GM12875 (cell line): Measurements from ENCODE around the gene MMP24.

ENCODE experiments used
- H3K4me3 ChIP-seq: one replicate; pipeline ENCODE4 v1.5.1; 2011; ENCODE audit warnings: low read depth, low read length, control low read depth
- TF ChIP-seq, protein P1 (sequence below): IDR thresholded peaks from 2 replicates; pipeline ENCODE4 v1.5.1; 2011; ENCODE audit warnings: low read depth, mild to moderate bottlenecking, control low read depth, inconsistent platforms, low read length, moderate library complexity, borderline replicate concordance; ENCODE audit not compliant: insufficient read depth

Gene MMP24

DNA sequence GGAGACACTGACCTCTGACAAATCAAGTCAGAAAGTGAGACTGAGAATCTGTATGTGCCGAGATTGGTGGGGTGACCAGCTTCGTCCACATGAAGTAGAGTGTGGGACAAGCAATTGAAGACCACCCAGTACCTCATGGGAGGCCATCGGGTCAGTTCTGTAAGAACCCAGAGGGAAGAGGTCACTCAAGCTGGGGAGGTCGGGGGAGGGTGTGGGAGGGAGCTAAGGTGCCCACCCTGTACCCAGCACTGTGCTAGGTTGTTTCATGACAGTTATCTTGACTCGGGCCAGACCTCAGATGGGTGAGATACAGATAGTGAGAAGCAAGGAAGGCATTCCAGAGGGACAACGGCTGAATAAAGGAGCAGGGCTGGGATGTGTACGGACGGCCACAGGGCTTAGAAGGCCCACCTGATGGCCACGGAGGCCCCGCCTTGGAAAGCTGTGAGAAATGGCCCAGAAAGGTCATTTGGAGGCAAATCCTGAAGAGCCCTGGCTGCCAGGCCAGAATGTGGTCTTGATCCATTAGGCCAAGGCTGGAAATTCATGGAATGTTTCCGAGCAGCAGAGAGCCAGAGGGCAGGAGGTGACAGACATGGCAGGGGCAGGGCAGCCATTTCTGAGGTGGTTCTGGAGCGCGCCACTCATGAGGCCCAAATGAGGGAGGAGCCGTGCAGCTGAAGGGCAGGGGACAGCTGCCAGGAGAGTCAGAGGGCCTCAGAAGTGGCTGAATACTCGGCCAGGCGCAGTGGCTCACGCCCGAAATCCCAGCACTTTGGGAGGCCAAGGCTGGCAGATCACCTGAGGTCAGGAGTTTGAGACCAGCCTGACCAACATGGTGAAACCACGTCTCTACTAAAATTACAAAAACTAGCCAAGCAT lies 43.8 kb downstream of the MMP24 start:
- no peak overlapping the region for H3K4me3 ChIP-seq
- TF ChIP-seq, protein P1, sequence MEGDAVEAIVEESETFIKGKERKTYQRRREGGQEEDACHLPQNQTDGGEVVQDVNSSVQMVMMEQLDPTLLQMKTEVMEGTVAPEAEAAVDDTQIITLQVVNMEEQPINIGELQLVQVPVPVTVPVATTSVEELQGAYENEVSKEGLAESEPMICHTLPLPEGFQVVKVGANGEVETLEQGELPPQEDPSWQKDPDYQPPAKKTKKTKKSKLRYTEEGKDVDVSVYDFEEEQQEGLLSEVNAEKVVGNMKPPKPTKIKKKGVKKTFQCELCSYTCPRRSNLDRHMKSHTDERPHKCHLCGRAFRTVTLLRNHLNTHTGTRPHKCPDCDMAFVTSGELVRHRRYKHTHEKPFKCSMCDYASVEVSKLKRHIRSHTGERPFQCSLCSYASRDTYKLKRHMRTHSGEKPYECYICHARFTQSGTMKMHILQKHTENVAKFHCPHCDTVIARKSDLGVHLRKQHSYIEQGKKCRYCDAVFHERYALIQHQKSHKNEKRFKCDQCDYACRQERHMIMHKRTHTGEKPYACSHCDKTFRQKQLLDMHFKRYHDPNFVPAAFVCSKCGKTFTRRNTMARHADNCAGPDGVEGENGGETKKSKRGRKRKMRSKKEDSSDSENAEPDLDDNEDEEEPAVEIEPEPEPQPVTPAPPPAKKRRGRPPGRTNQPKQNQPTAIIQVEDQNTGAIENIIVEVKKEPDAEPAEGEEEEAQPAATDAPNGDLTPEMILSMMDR, result no peak

DNA sequence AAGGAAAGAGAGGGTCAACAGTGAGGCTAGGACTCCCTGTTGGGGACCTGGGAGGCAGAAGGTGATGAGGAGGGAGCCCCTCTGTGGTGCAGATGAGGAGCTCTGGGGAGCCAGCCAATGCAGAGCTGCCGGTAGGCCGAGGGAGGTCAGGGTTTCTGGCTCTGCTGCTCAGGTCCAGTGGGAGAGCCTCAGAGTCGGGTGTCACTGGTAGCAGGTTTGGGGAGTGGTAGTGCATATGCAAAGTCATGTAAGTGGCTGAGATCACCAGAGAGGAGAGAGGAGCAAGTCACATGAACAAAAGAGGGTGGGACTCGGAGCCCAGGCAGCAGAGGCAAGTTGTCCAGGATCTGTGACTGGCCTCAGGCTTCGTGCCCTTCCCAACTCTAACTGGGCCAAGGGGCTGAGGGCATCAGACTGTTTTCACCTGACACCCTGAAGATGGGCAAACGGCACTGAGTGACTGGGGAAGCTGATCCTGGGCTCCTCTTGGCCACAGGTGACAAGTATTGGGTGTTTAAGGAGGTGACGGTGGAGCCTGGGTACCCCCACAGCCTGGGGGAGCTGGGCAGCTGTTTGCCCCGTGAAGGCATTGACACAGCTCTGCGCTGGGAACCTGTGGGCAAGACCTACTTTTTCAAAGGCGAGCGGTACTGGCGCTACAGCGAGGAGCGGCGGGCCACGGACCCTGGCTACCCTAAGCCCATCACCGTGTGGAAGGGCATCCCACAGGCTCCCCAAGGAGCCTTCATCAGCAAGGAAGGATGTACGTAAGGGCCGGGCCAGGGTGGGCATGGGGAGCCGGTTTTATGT lies 44.8 kb downstream of the MMP24 start:
- H3K4me3 ChIP-seq, result no peak overlapping the region
- TF ChIP-seq, protein P1, result no peak

DNA sequence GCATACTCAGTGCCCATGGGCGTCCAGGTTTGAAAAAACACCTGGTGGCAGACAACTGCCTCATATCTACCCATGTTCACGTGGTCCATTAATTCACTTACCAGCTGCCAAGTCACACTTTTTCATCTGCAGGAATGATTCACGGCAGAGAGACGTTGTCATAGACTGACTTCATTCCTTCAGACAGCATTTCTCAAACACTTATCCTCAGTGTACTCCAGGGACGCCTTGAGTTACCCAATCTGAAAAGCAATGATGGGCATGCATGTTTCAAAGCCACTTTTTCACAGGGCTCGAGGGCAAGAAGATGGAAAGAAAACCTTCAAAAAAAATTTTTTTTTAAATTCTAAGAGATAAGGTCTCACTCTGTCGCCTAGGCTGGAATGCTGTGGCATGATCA lies 45.4 kb downstream of the MMP24 start:
- TF ChIP-seq, protein P1, result no peak
- no peak overlapping the region for H3K4me3 ChIP-seq

DNA sequence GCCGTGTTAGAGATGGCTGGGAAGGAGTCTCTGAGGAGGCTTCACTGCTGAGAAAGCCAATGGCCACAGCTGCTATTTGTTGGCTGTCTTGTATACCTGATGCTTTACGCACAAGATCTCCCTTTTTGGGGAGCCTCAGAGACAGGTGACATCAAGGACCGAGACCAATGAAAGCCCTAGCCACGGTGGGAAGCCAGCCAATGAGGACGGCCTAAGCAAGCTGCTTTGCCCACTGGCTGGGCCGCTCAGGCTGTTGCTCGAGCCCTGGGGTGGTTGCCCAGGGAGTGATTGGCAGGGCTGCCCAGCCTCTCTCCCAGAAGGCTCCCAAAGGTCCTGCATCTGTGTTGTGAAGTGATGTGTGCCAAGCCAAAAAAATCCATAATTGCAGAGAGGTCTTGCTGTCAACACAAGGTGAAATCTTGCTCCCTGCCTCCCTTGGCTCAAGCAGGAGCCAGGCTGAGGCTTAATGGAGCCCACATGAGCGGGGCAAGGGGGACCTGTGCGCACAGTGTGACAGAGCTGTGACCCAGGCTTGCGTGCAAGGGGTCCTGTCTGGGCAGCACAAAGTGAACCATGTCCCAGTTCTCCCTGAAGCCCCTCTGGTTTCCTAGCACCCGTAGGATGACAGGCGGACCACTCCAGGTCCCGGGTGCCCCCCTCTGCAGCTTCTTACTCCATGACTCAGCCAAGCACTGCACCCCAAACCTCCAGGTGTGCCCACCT lies 47.1 kb downstream of the MMP24 start:
- H3K4me3 ChIP-seq, result no peak overlapping the region
- TF ChIP-seq, protein P1, result no peak

DNA sequence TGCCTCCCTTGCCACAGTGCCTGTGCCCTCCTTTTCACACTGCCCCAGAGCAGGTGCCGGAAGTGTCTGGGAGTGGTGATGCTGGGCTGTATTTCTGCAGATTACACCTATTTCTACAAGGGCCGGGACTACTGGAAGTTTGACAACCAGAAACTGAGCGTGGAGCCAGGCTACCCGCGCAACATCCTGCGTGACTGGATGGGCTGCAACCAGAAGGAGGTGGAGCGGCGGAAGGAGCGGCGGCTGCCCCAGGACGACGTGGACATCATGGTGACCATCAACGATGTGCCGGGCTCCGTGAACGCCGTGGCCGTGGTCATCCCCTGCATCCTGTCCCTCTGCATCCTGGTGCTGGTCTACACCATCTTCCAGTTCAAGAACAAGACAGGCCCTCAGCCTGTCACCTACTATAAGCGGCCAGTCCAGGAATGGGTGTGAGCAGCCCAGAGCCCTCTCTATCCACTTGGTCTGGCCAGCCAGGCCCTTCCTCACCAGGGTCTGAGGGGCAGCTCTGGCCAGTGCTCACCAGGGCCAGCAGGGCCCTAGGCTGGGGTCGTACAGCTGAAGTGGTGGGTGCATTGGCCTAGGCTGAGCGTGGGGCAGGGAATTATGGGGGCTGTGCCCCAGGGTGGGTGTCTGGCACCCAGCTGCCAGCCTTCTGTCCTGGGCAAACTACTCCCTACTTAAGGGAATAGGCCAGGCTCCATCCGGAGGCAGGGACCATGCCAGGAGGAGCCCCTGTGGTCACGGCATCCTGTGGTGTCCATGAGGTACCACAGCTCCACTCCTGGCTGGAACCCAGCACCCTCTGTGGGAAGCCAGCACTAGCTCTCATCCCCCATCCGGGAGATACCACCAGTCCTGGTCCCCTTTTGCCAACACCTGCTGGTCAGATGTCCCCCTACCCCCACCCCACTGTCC lies 47.9 kb downstream of the MMP24 start:
- H3K4me3 ChIP-seq, result no peak overlapping the region
- TF ChIP-seq, protein P1, result no peak

DNA sequence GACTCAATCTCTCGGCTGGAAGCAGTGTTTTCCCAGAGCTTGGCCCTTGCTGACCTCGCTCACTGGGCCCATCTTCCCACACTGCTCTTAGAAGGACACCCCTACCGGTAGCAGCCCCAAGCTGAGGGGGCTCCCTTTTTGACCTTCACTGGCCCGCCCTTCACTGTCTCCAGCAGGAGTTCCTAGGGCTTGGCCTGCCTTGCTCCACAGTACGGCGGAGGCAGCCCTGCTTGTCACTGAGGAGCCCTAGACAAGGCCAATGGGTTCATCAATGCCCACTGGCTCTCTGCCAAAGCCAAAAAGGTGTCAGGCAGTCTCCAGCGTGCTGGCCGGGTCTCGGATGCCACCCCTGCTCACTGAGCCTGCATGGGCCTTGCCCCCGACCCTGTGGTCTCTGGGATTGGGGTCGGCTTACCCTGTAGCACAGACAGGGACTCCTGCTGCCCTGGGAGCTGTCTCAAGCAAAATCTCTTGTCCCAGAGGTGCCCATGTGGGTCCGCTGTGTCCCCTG lies 49.3 kb downstream of the MMP24 start:
- TF ChIP-seq, protein P1, result no peak
- no peak overlapping the region for H3K4me3 ChIP-seq
